Stimulated activated CD8-positive, alpha-beta memory T cell treated with anti-CD3 and anti-CD28 coated beads, Interleukin-15, amount 100 ng/mL, for 4 hours (primary cell): ENCODE measurements around the gene NPTX2.
"Not testable (repeated sequence)": the region's sequence is repeated elsewhere in the genome, so short reads cannot be mapped to it uniquely, and the experiment has no call there.

Experiments
- DNase-seq, 2 donors: peaks; one replicate each; pipeline ENCODE4 v3.0.0-alpha.2; 2020; ENCODE audit warnings: low read depth in 2 of 2

NPTX2 gene, protein sequence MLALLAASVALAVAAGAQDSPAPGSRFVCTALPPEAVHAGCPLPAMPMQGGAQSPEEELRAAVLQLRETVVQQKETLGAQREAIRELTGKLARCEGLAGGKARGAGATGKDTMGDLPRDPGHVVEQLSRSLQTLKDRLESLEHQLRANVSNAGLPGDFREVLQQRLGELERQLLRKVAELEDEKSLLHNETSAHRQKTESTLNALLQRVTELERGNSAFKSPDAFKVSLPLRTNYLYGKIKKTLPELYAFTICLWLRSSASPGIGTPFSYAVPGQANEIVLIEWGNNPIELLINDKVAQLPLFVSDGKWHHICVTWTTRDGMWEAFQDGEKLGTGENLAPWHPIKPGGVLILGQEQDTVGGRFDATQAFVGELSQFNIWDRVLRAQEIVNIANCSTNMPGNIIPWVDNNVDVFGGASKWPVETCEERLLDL

GRCh38 chr7:98617051-98617959, at the start of gene NPTX2:
NPTX2 (plus strand) TSS chr7:98617285; CDS start chr7:98617462, 177 bp downstream.
- DNase-seq = no peak

GRCh38 chr7:98567991-98568390, 49.1 kb upstream of the NPTX2 start:
- DNase-seq = no peak

DNA sequence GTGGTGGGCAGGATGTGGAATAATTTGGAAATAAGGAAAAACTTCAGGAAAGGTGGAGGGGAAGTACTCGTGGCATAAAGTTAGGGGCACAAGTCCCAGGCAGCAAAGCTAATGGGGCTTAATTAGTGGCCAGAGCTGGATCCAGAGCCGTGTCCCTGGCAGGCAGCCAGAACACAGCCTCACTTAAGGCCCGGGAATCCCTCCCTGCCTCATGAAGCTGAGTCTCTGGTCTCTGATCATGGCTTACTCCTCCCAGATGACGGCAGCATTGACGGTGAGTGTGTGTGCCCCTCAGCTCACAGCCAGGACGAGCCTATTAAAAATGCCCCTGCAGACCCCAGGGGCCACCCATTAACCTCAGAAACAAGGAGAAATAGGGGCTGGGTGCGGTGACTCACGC, 48.2 kb upstream of the NPTX2 start:
- no peak for DNase-seq

- DNase-seq = no peak
Measured at GRCh38 chr7:98569691-98570337, 47.3 kb upstream of the NPTX2 start.

DNA sequence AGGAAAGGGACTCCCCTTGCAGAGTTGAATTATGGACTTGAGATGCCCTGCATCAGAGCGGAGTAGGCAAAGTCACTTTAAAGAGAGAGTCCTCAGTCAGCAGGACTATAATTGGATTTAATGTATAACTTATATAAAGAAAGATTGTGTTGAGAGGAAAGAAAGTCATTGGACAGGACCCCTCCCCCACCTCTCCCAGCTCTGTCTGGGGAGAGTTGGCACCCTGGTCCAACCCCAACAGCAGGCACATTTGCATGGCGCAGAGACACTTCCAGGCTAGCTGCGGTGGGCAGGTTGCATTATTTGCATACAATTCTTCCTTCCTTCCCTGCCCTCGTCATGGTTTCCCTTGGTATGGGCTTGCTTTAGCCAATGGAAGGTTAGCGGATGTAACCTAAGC, 46.1 kb upstream of the NPTX2 start:
- no peak for DNase-seq

GRCh38 chr7:98571986-98572385, 45.1 kb upstream of the NPTX2 start:
- no peak for DNase-seq

DNA sequence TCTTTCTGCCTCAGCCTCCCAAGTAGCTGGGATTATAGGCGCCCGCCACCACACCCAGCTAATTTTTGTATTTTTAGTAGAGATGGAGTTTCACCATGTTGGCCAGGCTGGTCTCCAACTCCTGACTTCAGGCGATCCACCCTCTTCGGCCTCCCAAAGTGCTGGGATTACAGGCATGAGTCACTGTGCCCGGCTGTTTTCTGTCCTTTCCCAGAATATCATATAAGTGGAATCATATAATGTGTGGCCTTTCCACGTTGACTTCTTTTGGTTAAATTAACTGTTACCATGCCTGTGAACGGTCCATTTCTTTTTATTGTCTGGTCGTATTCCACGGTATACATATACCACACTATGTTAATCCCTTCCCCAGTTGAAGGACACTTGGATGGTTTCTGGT, 44.4 kb upstream of the NPTX2 start:
- DNase-seq = not testable (repeated sequence)

DNA sequence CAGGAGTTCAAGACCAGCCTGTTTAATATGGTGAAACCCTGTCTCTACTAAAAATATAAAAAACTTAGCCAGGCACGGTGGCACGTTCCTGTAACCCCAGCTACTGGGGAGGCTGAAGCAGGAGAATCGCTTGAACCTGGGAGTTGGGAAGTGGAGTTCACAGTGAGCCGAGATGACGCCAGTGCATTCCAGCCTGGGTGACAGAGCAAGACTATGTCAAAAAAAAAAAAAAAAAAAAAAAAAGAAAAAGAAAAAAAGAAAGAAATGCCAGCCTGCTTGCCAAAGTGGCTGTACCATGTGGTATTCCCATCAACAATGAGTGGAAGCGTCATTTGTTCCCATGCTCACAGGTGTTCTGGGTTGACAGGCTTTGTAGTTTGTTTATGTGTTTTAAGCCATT, 43.3 kb upstream of the NPTX2 start:
- DNase-seq = no peak

DNA sequence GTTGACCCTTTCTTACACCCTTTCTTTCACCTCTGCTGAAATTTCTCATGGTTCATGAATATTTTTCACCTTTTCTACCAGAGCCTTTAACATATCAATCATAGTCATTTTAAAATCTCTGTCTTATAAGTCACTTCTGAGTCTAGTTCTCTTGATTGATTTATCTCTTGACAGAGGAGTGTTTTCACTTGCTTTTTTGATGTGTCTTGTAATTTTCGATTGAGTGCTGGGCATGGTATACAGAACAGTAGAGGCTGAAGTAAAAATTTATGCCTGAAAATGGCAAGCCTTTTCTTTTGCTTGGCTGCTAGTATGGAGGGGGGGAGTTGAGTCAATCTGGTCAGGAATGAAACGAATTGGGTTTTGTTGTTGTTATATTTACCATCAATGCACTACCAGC, 41.2 kb upstream of the NPTX2 start:
- no peak for DNase-seq

- no peak for DNase-seq
Measured at GRCh38 chr7:98584830-98585229, 32.3 kb upstream of the NPTX2 start.

GRCh38 chr7:98591926-98592325, 25.2 kb upstream of the NPTX2 start:
- DNase-seq = no peak

- DNase-seq = no peak
Measured at GRCh38 chr7:98594348-98594747, 22.7 kb upstream of the NPTX2 start.

DNA sequence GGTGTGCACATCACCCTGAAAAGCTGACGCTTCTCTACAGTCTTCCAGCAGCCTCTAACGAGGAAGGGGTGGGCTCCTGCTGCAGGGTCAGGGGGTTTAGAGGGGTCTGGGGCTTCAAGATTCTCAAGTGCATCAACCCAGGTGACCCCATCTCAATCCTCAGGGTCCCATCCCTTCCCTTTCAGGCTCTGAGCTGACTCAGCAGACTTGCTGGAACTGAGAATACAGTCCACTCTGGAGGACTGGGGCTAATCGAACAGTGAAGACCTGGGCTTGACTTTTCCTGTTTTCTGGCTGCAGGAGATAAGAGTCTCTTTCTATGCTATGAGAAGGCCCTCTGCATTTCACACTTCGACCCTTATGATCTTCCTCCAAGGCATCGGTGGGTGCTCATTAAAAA, 22.3 kb upstream of the NPTX2 start:
- no peak for DNase-seq

GRCh38 chr7:98598846-98599615, 18.1 kb upstream of the NPTX2 start:
- DNase-seq = no peak

- DNase-seq = no peak
Measured at GRCh38 chr7:98599886-98600285, 17.2 kb upstream of the NPTX2 start.

- no peak for DNase-seq
Measured at GRCh38 chr7:98602755-98603398, 14.2 kb upstream of the NPTX2 start.

GRCh38 chr7:98603399-98603788, 13.7 kb upstream of the NPTX2 start:
- DNase-seq = no peak

DNA sequence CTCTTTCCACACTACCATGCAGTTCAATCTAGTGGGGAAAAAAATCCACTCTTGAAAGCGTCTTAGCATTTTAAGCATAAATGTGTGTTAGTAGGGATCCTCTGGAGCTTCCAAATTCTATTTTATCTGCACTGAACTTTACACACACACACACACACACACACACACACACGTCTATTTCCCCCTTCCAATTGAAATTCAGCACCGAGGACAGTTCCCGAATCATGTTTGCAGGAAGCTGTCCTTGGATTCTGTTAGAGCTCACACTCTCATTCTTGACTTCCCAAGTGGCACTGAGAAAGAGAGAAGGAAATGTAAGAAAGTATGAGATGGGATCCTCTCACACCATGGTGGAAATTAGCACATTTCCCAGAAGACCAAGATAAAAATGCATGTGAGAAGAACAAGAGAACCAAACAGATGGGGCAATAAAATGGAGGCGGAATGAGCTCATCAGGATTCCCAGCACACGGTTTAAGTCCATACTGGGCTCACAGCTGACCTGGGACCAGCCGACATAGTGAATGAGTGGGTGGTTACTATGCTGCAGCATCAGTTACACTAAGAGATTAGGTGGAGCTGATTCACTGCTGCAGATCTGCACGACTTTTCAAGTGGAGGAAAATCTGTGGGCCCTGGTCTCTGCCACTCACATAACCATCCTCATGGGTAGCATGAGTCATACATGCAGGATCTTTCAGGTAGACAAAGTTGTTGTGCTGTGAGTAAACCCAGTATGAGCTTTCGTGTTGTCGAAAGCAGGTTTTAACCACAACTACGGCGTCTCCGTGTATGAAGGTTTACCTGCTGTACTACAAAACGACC, 3.3 kb upstream of the NPTX2 start:
- DNase-seq = no peak

GRCh38 chr7:98616381-98617050, 569 bp upstream of the NPTX2 start:
- no peak for DNase-seq
